Tibial nerve (tissue), 4 donors: ENCODE data around the gene RHEX.

Experiments
- EP300 ChIP-seq, 2 donors: sonication (generic); formaldehyde crosslinking; IDR thresholded peaks; one replicate each; pipeline ENCODE4 v1.6.1; 2017; ENCODE audit warnings: antibody characterized with exemption in 2 of 2, mild to moderate bottlenecking in 1 of 2
- TF ChIP-seq, protein P1 (sequence below), 5 experiments: fragments of 200-600 bp in 3 of 5; fragments of 450-650 bp in 2 of 5; sonication (generic) in 3 of 5; IDR thresholded peaks; one replicate each; pipeline ENCODE4 v1.5.1; 2016 to 2019; ENCODE audit warnings: antibody characterized with exemption in 5 of 5, mild to moderate bottlenecking in 3 of 5, moderate library complexity in 2 of 5

GRCh38 chr1:206125346-206125745, 72.4 kb downstream of the RHEX start:
- TF ChIP-seq, protein P1, sequence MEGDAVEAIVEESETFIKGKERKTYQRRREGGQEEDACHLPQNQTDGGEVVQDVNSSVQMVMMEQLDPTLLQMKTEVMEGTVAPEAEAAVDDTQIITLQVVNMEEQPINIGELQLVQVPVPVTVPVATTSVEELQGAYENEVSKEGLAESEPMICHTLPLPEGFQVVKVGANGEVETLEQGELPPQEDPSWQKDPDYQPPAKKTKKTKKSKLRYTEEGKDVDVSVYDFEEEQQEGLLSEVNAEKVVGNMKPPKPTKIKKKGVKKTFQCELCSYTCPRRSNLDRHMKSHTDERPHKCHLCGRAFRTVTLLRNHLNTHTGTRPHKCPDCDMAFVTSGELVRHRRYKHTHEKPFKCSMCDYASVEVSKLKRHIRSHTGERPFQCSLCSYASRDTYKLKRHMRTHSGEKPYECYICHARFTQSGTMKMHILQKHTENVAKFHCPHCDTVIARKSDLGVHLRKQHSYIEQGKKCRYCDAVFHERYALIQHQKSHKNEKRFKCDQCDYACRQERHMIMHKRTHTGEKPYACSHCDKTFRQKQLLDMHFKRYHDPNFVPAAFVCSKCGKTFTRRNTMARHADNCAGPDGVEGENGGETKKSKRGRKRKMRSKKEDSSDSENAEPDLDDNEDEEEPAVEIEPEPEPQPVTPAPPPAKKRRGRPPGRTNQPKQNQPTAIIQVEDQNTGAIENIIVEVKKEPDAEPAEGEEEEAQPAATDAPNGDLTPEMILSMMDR (IDR thresholded peaks at IDR 0.05), result no peak
- TF ChIP-seq EP300 (IDR thresholded peaks at IDR 0.05), result no peak
